NCI-H748 (cell line): Measurements from ENCODE around the gene RNPS1.
"Not testable (repeated sequence)": the region's sequence is repeated elsewhere in the genome, so short reads cannot be mapped to it uniquely, and the experiment has no call there.

ENCODE experiments used
- DNase-seq: peaks from one replicate; lab custom pipeline; 2025; ENCODE audit not compliant: unreplicated experiment; lab: John Stamatoyannopoulos, UW

The RNPS1 gene

GRCh38 chr16:2282866-2283555, 15.1 kb upstream of the RNPS1 start:
- no peak for DNase-seq

GRCh38 chr16:2282262-2282661, 14.3 kb upstream of the RNPS1 start:
- DNase-seq: no peak

- DNase-seq: no peak
These were observed 13.1 kb upstream of the RNPS1 start for GRCh38 chr16:2280981-2281542.

- no peak for DNase-seq
These were observed 12.5 kb upstream of the RNPS1 start for GRCh38 chr16:2280461-2280860.

GRCh38 chr16:2278956-2279800, 11.3 kb upstream of the RNPS1 start:
- DNase-seq: no peak

- no peak for DNase-seq
These were observed 10.3 kb upstream of the RNPS1 start for GRCh38 chr16:2278272-2278608.

GRCh38 chr16:2277466-2278271, 9.7 kb upstream of the RNPS1 start:
- no peak for DNase-seq

- no peak for DNase-seq
These were observed 8.7 kb upstream of the RNPS1 start for GRCh38 chr16:2276368-2277195.

GRCh38 chr16:2275476-2276367, 7.8 kb upstream of the RNPS1 start:
- no peak for DNase-seq

GRCh38 chr16:2273931-2274330, 6.0 kb upstream of the RNPS1 start:
- no peak for DNase-seq

- no peak for DNase-seq
These were observed 5.6 kb upstream of the RNPS1 start for GRCh38 chr16:2273484-2273883.

- no peak for DNase-seq
These were observed 4.0 kb upstream of the RNPS1 start for GRCh38 chr16:2271848-2272461.

GRCh38 chr16:2270588-2271470, 2.9 kb upstream of the RNPS1 start:
- DNase-seq: no peak

- DNase-seq: no peak
These were observed 2.1 kb upstream of the RNPS1 start for GRCh38 chr16:2270070-2270462.

GRCh38 chr16:2267505-2267912, 417 bp downstream of the RNPS1 start:
- DNase-seq: peak; percentile 77

GRCh38 chr16:2266887-2267286, 1.0 kb downstream of the RNPS1 start:
- not testable (repeated sequence) for DNase-seq

GRCh38 chr16:2263026-2263425, 4.9 kb downstream of the RNPS1 start:
- DNase-seq: not testable (repeated sequence)

GRCh38 chr16:2260250-2260649, 7.7 kb downstream of the RNPS1 start:
- no peak for DNase-seq
